PC-3 (cell line): Measurements from ENCODE around the gene CARD19.

ENCODE experiments used
- EZH2phosphoT487 ChIP-seq: fragments of 300-600 bp; sonication (generic); IDR thresholded peaks from 2 replicates; pipeline ENCODE4 v1.6.1; 2018; ENCODE audit warnings: mild to moderate bottlenecking, antibody characterized with exemption, low read length, borderline replicate concordance
- TF ChIP-seq, protein P1 (sequence below): fragments of 300-600 bp; sonication (generic); conservative IDR thresholded peaks from 2 replicates; pipeline ENCODE4 v1.5.1; 2017; ENCODE audit warnings: antibody characterized with exemption, low read depth, mild to moderate bottlenecking, low read length

DNA sequence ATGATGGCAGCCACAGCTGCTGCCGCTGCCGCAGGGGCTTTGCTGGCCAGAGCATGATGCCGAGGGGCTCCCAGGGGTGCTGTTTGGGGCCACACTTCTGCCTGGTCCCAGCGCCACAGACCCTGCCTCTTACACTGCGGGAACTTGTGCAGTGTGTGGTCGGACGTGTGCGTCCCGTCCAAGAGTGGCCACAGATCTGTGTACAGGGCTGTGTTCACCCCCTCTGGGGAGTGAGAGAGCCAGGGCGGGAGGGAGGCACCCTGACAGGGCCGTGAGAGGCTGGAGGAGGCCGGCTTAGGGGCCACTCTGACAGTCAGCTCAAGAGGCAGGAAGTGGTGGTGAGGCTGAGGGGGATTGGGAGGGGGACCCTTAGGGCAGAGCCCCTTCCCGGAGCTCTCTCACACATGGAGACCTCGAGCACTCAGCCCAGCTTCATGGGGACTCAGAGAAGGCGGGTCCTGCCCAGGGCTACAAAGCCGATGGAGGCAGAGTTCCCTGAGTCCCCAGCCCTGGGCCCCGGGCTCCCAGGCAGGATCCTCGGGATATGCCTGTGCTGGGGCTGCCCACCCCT lies 13.1 kb upstream of the CARD19 start:
- TF ChIP-seq, protein P1, sequence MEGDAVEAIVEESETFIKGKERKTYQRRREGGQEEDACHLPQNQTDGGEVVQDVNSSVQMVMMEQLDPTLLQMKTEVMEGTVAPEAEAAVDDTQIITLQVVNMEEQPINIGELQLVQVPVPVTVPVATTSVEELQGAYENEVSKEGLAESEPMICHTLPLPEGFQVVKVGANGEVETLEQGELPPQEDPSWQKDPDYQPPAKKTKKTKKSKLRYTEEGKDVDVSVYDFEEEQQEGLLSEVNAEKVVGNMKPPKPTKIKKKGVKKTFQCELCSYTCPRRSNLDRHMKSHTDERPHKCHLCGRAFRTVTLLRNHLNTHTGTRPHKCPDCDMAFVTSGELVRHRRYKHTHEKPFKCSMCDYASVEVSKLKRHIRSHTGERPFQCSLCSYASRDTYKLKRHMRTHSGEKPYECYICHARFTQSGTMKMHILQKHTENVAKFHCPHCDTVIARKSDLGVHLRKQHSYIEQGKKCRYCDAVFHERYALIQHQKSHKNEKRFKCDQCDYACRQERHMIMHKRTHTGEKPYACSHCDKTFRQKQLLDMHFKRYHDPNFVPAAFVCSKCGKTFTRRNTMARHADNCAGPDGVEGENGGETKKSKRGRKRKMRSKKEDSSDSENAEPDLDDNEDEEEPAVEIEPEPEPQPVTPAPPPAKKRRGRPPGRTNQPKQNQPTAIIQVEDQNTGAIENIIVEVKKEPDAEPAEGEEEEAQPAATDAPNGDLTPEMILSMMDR = no peak
- TF ChIP-seq EZH2phosphoT487 = no peak
